GM19240 (cell line): ENCODE measurements around the gene PLIN4.
"Not testable (repeated sequence)": the region's sequence is repeated elsewhere in the genome, so short reads cannot be mapped to it uniquely, and the experiment has no call there.

Experiments
- DNase-seq: peaks from one replicate; pipeline ENCODE4 v3.0.0; 2011; ENCODE audit warnings: low spot score; ENCODE audit not compliant: insufficient read length

PLIN4 gene

DNA sequence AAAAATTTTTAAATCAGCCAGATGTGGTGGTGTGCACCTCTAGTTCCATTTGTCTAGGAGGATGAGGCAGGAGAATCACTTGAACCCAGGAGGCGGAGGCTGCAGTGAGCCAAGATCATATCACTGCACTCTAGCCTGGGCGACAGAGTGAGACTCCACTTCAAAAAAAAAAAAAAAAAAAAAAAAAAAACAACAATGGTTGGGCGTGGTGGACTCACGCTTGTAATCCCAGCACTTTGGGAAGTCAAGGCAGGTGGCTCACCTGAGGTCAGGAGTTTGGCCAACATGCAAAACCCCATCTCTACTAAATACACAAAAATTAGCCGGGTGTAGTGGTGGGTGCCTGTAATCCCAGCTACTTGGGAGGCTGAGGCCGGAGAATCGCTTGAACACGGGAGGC is 9.1 kb upstream of the PLIN4 start:
- DNase-seq = not testable (repeated sequence)

DNA sequence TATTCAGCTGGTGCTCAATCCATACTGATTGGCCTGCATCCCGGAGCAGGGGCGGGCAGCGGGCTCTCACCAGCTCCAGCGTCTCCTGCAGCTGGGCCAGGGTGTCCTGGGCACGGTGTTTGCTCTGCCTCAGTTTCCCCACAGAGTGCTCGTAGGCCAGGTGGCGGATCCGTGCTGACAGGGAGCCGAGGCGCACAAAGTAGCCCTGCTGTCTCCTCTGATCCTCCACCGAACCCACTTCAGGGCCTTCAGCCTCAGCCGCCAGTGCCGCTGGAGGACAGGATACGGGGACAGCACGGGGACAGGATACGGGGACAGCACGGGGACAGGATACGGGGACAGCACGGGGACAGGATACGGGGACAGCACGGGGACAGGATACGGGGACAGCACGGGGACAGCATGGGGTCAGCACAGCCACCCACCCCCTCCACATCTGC is 7.3 kb upstream of the PLIN4 start:
- no peak for DNase-seq

DNA sequence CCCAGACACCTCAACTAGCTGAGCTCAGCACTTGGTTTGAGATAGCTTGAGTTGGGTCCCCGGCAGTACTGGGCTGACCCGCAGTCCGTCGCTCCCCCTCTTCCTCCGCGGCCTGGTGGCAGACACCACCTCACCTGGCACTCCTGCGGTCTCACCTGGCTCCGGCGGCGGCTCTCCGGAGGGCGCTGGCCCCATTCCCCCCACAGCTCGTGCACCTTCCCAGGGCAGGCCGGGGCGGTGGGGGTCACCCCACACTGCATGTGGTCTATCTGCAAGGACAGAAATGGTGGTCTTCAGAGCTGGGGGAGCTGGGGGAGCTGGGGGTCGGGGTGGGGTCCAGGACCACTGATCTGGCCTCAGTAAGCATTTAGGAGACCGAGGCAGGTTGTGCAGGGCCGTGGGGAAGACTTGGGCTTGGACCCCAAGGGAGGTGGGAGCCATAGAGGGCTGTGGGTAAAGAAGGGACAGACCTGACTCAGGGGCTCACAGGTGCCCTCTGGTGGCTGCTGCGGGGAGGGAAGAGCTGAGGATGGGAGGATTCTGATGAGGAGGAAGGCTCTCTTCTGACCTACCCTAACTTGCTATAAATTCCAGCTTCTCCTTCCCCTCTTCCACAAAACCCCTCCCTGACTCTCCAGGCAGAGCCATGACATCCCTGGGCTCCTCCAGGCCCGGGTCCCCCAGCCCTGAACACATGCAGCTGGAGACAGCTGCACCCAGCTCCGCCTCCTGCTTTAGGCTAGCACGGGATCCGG is 6.7 kb upstream of the PLIN4 start:
- peak; percentile 57 for DNase-seq

DNA sequence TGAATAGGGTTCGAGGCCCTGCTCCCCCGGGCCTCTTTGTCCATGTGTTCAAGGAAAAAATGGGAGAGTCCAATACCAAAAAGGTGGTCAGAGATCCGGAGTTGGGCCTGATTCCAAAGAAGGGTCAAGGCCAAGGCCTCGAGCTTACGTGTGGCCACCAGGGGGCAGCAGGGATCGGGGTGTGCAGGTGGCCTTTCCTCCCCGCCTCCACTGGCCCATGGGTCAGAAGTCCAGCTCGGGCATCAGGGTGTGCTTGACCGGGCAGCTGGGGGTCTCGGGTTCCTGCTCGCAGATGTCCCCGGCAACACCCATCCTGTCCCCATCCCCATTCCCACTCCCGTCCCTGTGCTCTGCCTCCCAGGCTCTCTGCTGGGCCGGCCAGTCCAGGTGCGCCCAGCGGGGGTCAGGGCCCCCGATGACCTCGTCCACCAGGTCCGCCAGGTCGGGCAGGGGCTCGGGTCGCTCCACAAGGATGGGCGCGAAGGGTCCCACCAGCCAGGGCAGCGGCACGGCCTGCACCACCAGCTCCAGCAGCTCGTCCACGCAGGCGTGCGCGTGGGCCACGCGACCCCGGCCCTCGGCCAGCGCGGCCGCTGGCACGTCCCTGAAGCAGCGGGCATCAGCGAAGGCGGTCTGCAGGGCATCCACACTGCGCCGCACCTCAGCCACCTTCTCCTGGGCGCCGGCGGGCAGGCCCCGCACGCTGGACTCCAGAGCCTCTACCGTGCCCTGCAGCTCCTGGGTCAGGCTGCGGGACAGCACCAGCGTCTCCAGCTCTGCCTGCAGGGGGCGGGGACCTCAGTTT is 5.2 kb upstream of the PLIN4 start:
- DNase-seq = no peak

DNA sequence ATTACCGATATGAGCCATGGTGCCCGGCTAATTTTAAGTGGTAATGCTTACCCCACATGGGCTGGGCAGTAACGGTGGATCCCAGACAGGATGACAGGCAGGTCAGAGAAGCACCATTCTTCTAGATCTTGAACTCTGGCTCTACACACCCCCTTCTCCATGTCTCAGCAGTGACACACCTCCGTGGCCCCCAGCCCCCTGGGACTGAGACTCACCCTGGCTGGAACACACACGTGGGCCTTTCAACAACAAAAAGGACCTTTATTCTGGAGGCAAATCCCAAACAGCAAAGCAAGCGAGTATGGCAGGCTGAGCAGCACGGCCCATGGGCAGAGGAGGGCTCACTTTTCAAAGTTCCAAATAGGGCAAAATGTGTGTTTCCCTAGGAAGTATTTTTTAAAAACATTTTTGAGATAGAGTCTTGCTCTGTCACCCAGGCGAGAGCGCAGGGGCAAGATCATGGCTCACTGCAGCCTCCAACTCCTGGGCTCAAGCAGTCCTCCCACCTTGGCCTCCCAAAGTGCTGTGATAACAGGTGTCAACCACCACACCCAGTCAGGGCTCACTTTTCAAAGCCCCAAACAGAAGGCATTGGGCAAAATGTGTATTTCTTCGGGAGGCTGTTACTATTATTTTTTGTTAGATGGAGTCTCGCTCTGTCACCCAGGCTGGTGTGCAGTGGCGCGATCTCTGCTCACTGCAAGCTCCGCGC is 4.2 kb upstream of the PLIN4 start:
- no peak for DNase-seq

DNA sequence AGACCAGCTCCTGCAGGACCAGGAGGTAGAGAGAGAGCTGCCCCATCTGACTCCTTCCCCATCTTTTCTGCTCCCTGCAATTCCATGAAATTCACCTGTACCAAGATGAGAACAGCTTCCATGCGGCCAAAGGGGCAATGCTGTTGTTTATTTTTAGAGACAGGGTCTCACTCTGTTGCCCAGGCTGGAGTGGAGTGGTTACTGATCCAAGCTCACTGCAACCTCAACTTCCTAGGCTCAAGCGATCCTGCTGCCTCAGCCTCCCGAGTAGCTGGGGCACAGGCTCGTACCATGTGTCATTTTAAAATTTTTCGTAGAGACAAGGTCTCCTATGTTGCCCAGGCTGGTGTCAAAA is 3.6 kb upstream of the PLIN4 start:
- no peak for DNase-seq

DNA sequence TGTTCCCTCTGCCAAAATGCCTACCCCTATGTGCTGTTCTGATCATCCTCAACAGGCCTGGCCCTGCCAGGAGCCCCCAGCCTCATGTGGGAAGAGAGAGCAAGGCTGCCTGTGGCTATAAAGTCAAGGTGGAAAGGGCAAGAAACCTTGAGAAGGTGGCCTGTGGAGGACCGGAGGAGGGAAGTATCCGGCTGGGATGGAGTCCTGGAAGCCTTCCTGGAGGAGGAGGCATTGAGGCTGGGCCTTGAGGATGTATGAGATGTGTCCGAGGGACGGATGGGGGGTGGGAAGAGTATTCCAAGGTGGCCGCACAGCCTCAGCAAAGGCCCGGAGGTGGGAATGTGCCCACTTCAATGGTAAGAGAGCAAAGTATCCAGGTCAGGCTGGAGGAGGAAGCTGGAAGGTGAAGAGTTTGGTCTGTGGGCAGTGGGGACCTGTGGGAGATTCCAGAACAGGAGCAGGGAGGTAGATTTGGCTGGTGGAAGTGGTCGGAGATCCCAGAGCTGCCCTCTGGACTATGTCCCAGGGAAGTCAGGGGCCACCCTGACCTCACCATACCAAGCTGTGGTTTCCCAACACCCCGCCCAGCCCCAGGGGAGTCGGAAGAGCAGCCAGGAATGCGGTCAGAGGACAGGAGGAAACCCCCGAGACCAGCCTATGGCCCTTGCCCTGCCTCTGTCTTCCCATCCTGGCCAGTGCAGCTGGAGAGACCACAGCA is 3.0 kb upstream of the PLIN4 start:
- no peak for DNase-seq

DNA sequence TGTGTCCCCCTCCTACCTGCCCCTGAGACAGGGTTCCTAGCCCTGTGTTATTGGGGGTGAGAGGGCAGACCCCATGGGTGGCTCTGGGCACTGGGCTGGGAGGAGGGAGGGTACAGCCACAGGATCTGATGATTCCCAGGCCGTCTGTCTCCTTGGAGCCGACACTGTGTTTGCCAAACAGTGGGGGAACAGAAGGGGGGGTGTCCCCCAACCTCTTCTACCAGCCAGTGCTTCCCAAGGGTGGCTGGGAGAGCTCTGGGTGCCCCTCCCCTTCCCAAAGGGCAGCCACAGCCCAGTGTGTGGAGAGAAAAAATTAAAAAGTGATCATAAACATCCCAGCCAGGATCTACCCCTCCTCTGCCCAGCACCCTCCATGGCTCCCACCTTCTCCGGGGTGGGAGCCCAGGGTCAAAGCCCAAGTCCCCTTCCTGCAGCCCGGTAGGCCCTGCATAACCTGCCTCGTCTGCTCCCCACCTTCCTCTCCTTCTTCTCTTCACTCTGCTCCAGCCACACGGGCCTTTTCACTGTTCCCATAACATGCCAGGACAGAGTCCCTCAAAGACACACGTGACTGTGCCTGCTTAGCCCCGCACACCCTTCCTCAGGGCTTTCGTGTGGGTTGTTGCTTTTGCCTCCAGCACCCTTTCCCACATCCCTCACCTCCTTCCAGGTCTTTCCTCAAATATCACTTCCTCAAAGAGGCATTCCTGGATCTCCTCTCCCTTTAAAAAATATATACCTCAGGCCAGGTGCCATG is 1.4 kb upstream of the PLIN4 start:
- DNase-seq = no peak

DNA sequence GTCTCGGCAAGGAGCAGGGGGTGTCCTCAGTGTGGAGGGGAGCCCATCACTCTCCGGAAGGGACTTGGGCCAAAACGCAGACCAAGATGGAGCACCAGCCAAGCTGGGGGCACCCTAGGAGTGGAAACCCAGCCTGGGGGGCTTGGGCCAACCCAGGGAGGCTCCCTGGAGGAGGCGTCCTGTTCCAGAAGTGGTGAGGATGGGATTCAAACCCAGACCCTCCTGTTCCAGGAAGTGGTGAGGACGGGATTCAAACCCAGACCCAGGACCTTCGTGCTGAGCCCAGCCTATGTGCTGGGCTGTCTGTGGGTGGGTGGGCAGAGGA is 848 bp upstream of the PLIN4 start:
- no peak for DNase-seq

DNA sequence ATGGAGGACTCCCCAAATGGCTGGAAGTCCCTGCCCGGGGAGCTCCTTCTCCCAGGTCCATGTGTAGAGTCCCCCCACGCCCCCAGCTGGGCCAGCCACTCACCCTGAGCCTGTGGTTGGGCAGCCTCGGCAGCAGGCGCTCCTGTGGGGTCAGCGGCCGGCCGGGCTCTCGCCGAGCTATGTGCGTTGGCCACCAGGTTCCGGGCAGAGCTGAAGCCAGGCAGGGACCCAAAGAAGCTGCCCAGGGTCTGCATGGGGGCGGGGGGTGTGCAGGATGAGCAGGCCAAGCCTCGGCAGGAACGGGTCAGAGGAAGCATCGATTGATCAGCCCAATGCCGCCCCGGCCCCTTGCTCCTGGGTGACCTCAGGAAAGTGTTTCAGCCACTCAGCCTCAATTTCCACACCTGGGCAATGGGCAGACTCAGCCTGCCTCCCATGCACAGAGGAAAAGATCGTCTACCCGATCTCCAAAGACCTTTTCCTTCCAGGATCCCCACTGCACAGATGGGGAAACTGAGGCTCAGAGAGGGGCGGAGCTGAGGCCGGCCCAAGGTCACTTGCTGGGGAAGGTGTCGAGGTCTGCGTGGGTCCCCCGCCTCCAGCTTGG is 732 bp downstream of the PLIN4 start:
- no peak for DNase-seq

DNA sequence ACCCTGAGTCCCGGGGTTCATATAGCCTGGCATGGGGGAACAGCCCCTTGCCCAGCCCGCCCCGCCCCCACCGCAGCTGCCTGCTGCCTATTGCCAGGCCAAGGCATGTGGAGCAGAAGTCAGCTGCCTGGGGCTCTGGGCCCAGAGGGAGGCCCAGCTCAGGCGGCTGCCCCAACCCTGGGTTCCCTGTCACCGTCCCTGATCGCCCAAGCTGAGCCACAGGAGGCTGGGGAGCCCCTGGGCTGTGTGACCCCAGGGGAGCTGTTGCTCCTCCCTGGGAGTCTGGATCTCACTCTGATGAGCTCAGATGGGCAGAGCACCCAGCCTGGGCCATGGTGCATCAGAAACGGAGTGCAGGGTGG is 1.4 kb downstream of the PLIN4 start:
- DNase-seq = no peak

DNA sequence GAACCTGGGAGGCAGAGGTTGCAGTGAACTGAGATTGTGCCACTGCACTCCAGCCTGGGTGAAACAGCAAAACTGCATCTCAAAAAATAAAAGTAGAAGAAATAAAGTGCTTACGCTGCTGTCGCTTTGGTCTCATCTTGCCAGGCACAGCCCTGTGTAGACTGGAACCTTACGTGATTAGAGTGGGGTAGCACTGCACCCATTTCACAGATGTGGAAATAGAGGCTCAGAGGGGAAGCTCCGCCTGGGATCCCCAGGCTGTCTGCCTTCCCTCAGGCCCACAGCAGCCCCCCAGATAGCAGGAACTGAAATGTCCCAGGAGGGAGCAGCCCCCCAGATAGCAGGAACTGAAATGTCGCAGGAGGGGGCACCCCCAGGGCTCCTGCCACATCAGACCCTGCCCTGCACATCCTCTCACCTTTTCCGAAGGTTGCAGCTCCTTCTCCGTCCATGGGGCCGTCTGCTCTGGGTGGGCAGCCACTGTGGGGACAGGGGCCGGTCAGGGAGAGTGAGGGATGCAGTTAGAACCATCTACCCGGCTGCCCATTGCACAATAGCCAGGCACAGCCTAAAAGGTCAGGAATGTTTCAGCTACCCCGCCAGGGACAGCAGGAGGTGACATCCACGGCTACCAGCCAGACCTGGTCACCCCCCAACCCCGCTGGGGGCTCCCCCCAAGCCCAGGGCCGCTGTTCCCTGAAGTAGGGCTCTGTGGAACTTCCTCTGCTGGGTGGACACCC is 1.9 kb downstream of the PLIN4 start:
- no peak for DNase-seq

DNA sequence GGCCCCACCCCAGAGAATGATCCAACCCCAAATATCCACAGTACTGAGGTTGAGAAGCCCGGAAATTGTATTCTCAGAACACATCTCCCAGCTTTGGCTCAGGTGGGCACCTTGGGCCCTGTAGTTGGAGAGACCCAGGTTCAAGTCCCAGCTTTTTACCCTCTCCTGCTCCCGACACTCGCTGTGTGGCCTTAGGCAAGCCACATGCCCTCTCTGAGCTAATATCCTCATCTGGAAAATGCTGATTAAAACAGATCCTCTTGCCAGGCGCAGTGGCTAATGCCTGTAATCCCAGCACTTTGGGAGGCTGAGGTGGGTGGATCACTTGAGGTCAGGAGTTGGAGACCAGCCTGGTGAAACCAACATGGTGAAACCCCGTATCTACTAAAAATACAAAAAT is 2.6 kb downstream of the PLIN4 start:
- DNase-seq = no peak

DNA sequence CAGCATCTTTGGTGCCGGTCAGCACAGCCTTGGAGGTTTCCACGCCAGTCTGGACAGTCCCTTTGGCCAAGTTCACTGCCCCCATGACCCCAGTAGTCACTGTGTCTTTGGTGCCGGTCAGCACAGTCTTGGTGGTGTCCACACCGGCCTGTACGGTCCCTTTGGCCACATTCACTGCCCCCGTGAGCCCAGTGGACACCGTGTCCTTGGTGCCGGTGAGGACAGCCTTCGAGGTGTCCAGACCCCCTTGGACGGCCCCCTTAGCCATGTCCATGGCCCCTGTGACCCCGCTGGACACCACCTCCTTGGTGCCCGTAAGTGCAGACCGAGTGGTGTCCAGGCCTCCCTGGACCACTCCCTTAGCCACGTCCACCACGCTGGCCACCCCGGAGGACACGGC is 5.0 kb downstream of the PLIN4 start:
- no peak for DNase-seq

DNA sequence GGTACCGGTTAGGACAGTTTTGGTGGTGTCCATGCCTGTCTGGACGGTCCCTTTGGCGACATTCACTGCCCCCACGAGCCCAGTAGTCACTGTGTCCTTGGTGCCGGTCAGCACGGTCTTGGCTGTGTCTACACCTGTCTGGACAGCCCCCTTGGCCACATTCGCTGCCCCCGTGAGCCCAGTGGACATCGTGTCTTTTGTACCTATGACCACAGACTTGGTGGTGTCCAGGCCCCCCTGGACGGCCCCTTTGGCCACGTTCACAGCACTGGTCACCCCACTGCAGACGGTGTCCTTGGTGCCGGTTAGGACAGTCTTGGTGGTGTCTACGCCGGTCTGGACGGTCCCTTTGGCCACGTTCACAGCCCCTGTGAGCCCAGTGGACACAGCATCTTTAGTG is 6.2 kb downstream of the PLIN4 start:
- no peak for DNase-seq

DNA sequence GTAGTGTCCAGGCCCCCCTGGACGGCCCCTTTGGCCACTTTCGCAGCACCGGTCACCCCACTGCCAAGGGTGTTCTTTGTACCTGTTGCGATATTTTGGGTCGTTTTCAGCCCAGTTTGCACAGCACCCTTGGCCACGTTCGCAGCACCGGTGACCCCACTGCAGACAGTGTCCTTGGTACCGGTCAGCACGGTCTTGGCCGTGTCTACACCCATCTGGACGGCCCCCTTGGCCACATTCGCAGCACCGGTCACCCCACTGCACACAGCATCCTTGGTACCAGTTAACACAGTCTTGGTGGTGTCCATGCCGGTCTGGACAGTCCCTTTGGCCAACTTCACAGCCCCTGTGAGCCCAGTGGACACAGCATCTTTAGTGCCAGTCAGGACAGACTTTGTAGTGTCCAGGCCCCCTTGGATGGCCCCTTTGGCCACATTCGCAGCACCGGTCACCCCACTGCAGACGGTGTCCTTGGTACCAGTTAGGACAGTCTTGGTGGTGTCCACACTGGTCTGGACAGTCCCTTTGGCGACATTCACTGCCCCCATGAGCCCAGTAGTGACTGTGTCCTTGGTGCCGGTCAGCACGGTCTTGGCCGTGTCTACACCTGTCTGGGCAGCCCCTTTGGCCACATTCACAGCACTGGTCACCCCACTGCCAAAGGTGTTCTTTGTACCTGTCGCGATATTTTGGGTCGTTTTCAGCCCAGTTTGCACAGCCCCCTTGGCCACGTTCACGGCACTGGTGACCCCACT is 6.8 kb downstream of the PLIN4 start:
- no peak for DNase-seq

DNA sequence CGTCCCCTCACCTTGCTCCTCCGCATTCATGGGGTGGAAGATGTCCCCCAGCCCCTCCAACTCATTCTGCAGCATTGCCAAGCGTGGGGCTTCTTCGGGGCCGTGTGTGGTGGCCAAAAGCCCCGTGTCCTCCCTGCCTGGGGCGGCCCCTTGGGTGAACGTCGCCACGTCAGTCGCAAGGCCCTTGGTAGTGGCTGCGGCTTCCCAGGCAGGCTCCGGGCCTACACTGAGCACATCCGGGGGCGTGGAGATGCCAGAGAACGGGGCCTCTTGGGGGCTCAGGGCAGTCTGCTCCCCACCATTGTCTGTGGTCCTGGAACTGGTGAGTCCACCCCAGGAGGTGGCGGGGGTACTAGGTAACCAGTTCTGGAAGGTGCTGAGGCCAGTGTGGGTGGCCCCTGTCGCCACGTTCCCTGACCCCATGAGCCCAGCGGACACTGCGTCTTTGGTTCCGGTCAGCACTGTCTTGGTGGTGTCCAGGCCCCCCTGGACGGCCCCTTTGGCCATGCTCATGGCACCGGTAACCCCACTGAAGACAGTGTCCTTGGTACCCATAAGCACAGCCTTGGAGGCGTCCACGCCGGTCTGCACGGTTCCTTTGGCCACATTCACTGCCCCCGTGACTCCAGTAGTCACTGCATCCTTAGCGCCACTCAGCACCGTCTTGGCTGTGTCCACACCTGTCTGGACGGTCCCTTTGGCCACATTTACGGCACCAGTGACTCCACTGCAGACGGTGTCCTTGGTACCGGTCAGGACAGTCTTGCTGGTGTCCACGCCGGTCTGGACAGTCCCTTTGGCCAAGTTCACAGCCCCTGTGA is 7.6 kb downstream of the PLIN4 start:
- no peak for DNase-seq

DNA sequence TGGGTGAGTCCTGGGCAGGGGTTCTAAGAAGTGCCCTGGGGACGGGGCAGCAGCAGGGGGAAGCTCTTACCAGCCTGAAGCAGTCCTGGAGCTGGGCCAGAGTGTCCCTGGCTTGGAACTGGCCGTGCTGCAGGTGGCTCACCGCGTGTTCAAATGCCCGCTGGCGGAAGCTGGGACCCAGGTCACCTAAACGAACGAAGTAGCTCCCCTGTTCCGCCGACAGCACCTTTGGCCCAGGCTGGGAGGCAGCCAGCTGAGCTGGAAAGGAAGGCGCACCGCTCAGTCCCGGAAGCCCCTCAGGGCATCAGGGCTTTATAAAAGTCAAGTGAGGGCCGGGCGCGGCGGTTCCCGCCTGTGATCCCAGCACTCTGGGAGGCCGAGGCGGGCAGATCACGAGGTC is 9.6 kb downstream of the PLIN4 start:
- no peak for DNase-seq

DNA sequence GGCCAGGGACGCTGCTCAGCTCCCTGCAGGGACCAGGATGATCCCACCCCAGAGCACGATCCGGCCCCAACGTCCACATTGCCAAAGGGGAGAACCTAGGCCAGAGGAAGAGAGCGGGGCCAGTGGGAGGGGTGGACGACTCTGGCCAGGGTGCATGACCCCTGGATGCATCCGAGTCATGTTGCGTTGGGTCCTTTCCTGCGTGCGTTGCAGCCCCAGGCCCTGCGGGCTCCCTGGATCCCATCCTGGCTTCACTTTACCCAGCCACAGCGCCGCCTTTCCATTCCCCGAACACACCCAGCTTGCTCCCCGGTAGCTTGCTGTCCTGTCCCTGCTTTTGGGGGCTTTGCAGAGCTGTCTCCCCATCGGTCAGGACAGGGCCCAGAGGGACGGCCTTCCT is 10.5 kb downstream of the PLIN4 start:
- no peak for DNase-seq
